NCI-H2171 (cell line): ENCODE data around the gene MKNK2.

ENCODE experiments used
- DNase-seq: peaks from one replicate; lab custom pipeline; 2025; lab: John Stamatoyannopoulos, UW

The MKNK2 gene

GRCh38 chr19:2027361-2027760, 23.7 kb downstream of the MKNK2 start:
- DNase-seq = no peak

- DNase-seq = no peak
Observed at GRCh38 chr19:2026770-2027169, 24.3 kb downstream of the MKNK2 start.

GRCh38 chr19:2022289-2022688, 28.8 kb downstream of the MKNK2 start:
- DNase-seq = no peak

GRCh38 chr19:2021453-2022140, 29.4 kb downstream of the MKNK2 start:
- no peak for DNase-seq

- DNase-seq = no peak
Observed at GRCh38 chr19:2018752-2019151, 32.3 kb downstream of the MKNK2 start.

GRCh38 chr19:2016041-2016807, 34.8 kb downstream of the MKNK2 start:
- peak; percentile 79 for DNase-seq

GRCh38 chr19:2015608-2015950, 35.5 kb downstream of the MKNK2 start, which contains the start of gene BTBD2:
Gene BTBD2 (minus strand): TSS chr19:2015714. CDS start chr19:2015703, 11 bp downstream.
- DNase-seq = peak; percentile 84

- DNase-seq = peak; percentile 31
Observed at GRCh38 chr19:2014731-2015607, 36.1 kb downstream of the MKNK2 start.

- DNase-seq = no peak
Observed at GRCh38 chr19:2014131-2014571, 36.9 kb downstream of the MKNK2 start.

- DNase-seq = no peak
Observed at GRCh38 chr19:2013683-2013961, 37.4 kb downstream of the MKNK2 start.

- no peak for DNase-seq
Observed at GRCh38 chr19:2012941-2013682, 37.9 kb downstream of the MKNK2 start.

- DNase-seq = no peak
Observed at GRCh38 chr19:2011169-2011568, 39.9 kb downstream of the MKNK2 start.

GRCh38 chr19:2010135-2010668, 40.8 kb downstream of the MKNK2 start:
- DNase-seq = no peak

GRCh38 chr19:2003874-2004273, 47.2 kb downstream of the MKNK2 start:
- DNase-seq = no peak

GRCh38 chr19:1999856-2000515, 51.1 kb downstream of the MKNK2 start:
- no peak for DNase-seq

- no peak for DNase-seq
Observed at GRCh38 chr19:1998712-1999708, 52.0 kb downstream of the MKNK2 start.

- no peak for DNase-seq
Observed at GRCh38 chr19:1997353-1998233, 53.5 kb downstream of the MKNK2 start.

- no peak for DNase-seq
Observed at GRCh38 chr19:1992759-1993260, 58.2 kb downstream of the MKNK2 start.
